Activated T-helper 2 cell treated with anti-CD3 and anti-CD28 coated beads, Interferon-gamma antibody, Interleukin-2, Interleukin-4, amounts not matched to agents 10 μg/mL and 5 μg/mL and 100 μg/mL, durations not matched to agents 14 hours and 24 hours and 36 hours (primary cell): ENCODE results near the gene LY6G6C. TPM values are rescaled to one million over a fixed set of nuclear protein-coding genes. Genes with fewer than 3 reads are reported as not detected.

Experiments used
- DNase-seq: peaks from one replicate; pipeline ENCODE4 v3.0.0; 2021; ENCODE audit warnings: low spot score
- H3K27ac Mint-ChIP-seq: one replicate; pipeline ENCODE4 v1.8.0; 2021; ENCODE audit warnings: mixed read lengths
- H3K27me3 Mint-ChIP-seq: one replicate; pipeline ENCODE4 v1.8.0; 2021; ENCODE audit warnings: low read depth, mixed read lengths
- H3K36me3 Mint-ChIP-seq: one replicate; pipeline ENCODE4 v1.8.0; 2021; ENCODE audit warnings: low read depth, mixed read lengths
- H3K4me1 Mint-ChIP-seq: one replicate; pipeline ENCODE4 v1.8.0; 2021; ENCODE audit warnings: low read depth, mixed read lengths
- H3K4me3 Mint-ChIP-seq: one replicate; pipeline ENCODE4 v1.8.0; 2021; ENCODE audit warnings: low read depth, mild to moderate bottlenecking, moderate library complexity, mixed read lengths
- H3K9me3 Mint-ChIP-seq: one replicate; pipeline ENCODE4 v1.8.0; 2021; ENCODE audit warnings: mixed read lengths
- intact Hi-C: fragments of 100-400 bp; cut with micrococcal nuclease; formaldehyde crosslinking; loops from one replicate; pipeline ENCODE4 v1.15.1; 2023
- total RNA-seq: library from RNA; stranded (reverse); gene quantifications from 2 replicates; pipeline ENCODE4 v1.2.3, GENCODE V29; 2022

The LY6G6C gene, protein sequence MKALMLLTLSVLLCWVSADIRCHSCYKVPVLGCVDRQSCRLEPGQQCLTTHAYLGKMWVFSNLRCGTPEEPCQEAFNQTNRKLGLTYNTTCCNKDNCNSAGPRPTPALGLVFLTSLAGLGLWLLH
- total RNA-seq = not detected in 2 replicates

- no peak for DNase-seq
- peaks cover 17% of the 10 kb centered on the region for H3K4me1 Mint-ChIP-seq
- peaks cover 3% of the 10 kb centered on the region for H3K36me3 Mint-ChIP-seq
- H3K27ac Mint-ChIP-seq = no peak within 1 kb of the TSS
- H3K27me3 Mint-ChIP-seq = peaks cover 5% of the 10 kb centered on the region
- no peak within 1 kb of the TSS for H3K4me3 Mint-ChIP-seq
- intact Hi-C loops = no loop called here
- no peaks in the 10 kb centered on the region for H3K9me3 Mint-ChIP-seq
Measured at GRCh38 chr6:31721351-31722020, at the start of gene LY6G6C. Gene LY6G6C (minus strand): TSS chr6:31721746. CDS start chr6:31721679, 67 bp downstream.

DNA sequence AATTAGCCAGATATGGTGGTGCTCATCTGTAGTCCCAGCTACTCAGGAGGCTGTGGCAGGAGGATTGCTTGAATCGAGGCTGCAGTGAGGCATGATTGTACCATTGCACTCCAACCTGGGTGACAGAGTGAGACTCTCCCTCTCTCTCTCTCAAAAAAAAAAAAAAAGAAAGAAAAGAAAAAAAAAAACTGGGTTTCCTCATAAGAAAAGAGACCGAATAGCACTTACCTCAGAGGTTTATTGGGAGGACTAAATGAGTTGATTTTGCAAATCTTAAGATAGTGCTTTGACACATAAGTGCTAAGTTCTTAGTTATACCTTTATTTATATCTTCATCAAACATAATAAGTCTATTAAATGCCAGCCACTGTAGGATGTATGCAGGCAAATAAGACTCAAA, 49.3 kb upstream of the LY6G6C start:
- no peaks in the 10 kb centered on the region for H3K9me3 Mint-ChIP-seq
- H3K4me1 Mint-ChIP-seq = peaks cover 22% of the 10 kb centered on the region
- DNase-seq = no peak
- H3K27ac Mint-ChIP-seq = no peak overlapping the region
- intact Hi-C loops = loop anchor here (2.0 to 5.0 kb wide), 2 partner anchors 40 to 61 kb away; no protein-coding TSS in a partner anchor
- H3K27me3 Mint-ChIP-seq = no peaks in the 10 kb centered on the region
- peaks cover 12% of the 10 kb centered on the region for H3K36me3 Mint-ChIP-seq
- H3K4me3 Mint-ChIP-seq = no peak overlapping the region

DNA sequence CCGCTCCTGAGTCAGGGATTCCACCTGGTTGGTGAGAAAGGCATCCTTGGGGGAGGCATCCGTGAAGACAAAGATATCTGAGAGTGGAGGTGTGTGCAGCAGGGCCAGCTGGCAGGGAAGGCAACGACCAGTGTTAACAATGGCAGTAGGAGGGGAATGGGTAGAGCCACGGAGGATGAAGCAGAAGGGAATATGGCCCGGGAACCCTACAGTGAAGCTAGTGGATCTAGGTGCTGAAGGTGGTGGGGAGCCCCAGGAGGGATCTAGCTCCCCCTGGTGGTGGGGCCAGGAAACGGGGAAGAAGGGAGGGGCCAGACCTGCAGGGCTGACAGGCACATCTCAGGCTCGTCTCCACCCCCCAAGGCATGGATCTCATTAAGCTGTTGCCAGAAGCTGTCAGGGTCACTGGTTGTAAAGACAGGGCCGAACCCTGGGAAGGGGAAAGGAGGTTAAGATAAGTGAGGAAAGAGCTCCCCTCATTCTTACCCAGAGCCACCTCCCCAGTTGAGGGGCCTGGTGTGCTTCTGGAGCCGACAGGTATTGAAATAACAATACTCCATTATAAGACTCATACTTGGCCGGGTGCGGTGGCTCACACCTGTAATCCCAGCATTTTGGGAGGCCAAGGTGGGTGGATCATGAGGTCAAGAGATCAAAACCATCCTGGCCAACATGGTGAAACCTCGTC, 48.3 kb upstream of the LY6G6C start:
- no peaks in the 10 kb centered on the region for H3K27me3 Mint-ChIP-seq
- peaks cover 15% of the 10 kb centered on the region for H3K4me1 Mint-ChIP-seq
- H3K4me3 Mint-ChIP-seq = no peak overlapping the region
- H3K27ac Mint-ChIP-seq = no peak overlapping the region
- intact Hi-C loops = loop anchor here (2.0 to 5.0 kb wide), 2 partner anchors 39 to 62 kb away; no protein-coding TSS in a partner anchor
- H3K36me3 Mint-ChIP-seq = peaks cover 18% of the 10 kb centered on the region
- peak; percentile 77 for DNase-seq
- no peaks in the 10 kb centered on the region for H3K9me3 Mint-ChIP-seq

DNA sequence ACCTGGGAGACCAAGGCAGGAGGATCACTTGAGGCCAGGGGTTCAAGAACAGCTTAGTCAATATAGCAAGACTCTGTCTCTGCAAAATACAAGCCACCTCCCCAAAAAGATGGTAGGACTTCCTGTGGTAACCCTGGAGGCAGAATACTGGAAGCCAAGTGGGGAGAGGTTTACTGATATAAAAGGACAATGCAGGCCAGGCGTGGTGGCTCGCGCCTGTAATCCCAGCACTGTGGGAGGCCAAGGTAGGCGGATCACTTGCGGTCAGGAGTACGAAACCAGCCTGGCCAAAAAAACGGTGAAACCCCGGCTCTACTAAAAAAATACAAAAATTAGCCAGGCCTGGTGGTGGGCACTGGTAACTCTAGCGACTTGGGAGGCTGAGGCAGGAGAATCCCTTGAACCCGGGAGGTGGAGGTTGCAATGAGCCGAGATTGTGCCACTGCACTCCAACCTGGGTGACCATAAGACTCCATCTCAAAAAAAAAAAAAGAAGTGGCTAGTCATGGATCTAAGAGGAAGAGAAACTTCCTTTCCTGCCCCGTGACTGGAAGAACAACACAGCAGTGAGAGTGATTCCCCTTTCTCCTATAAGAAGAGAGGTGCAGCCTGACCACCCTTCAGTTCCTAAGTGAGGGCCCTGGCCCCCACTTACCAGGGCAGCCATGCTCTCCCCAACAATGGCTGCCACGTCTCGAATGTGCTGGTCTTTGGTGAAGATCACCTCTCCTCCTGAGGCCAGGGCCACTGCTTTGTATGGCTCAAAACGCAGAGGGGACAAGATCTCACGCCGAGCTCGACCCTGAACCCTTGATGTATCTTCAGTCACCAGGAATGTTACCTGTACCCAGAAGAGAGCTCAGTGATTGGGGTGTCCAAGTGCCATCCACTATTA, 47.1 kb upstream of the LY6G6C start:
- Mint-ChIP-seq H3K4me1 (peaks cover 17% of the 10 kb centered on the region), H3K27me3 (no peaks in the 10 kb centered on the region), H3K4me3 (no peak overlapping the region), H3K36me3 (peaks cover 27% of the 10 kb centered on the region), H3K9me3 (no peaks in the 10 kb centered on the region), H3K27ac (no peak overlapping the region)
- DNase-seq = no peak
- intact Hi-C loops = no loop called here

DNA sequence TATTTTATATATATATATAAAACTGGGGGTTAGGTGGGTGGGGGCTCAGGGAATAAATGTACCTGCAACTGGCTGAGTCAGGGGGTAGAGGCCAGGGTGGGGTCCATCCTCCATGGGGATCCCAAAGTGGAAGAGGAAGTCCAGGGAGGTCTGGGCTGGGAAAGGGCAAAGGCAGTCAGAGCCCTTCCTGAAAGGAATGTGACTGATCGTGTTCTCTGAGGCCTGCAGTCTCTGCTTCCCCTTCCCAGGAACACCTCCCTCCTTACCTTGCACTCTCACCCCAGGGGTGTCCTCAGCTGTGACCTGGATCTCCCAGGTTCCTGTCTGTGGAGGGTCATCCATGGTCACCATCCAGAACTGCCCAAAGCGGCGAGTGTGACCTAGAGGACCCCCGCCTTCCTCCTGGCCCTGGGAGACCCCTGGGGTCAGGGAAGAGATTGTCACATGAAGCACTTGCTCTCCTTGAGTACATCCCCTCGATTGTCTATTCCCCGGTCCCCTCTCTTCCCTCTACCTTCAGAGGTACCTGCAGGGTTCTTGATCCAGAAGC, 45.6 kb upstream of the LY6G6C start:
- Mint-ChIP-seq H3K27me3 (no peaks in the 10 kb centered on the region), H3K9me3 (no peaks in the 10 kb centered on the region), H3K4me3 (no peak overlapping the region), H3K27ac (no peak overlapping the region), H3K4me1 (peaks cover 13% of the 10 kb centered on the region), H3K36me3 (peaks cover 39% of the 10 kb centered on the region)
- no peak for DNase-seq
- intact Hi-C loops = no loop called here

DNA sequence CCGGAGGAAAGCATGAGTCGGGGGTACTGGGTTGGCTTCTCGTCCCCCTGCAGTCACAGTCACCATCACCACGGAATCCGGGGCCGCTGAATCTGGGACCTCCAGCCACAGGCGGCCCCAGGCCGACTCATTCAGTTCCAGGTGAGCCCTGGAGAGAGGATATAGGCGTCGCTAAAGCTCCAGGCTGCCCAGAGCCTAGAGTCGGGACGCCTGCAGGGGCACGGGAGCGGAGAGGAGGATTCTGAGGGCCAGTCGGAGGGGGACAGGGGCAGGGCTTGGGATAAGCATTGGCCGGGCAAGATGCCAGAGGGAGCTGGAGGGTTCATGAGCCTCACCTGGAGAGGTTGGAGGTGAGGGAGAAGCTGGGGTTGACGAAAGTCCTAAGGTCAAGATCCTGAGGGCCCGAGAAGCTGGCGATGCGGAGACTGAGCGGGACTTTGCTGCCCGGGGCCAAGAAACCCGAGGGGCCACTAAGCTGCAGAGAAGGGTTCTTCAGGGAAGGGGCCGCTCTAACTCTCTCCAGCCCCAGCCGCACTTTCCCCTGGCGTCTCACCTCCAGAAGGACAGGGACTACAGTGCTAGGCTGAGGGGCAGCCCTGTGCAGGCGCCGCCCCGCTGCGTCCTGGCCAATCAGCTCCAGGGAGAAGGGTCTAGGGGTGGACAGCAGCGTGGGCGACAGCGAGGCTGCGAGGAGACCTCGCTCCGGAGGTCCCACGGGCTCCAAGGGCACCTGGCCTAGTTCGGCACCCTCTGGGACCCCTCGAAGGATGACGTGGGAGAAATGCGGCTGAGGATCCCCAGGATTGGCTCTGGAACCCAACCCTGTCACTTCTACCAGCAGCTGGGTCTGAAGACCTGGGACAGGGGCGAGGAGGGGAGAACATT, 44.6 kb upstream of the LY6G6C start:
- no peaks in the 10 kb centered on the region for H3K27me3 Mint-ChIP-seq
- no peaks in the 10 kb centered on the region for H3K9me3 Mint-ChIP-seq
- no peak for DNase-seq
- no peak overlapping the region for H3K4me3 Mint-ChIP-seq
- H3K4me1 Mint-ChIP-seq = peaks cover 7% of the 10 kb centered on the region
- no peak overlapping the region for H3K27ac Mint-ChIP-seq
- H3K36me3 Mint-ChIP-seq = peaks cover 41% of the 10 kb centered on the region
- intact Hi-C loops = no loop called here

DNA sequence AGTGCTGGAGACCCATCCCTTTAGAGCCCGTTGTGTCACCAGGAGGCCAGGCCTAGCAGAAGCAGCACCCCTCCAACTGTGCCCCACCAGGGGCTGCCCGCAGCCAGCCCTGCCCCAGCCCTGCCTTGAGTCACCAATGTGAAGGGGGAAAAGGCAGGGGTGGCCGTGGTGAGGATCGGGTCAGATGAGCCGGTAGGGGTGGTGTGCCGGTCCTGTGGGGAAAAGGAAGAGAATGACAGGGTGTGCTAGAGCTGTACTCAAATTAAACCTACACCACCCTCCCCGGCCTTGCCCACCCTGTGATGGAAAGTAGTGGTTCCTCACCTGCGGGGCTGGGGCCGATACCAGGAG, 44.0 kb upstream of the LY6G6C start:
- H3K27me3 Mint-ChIP-seq = no peaks in the 10 kb centered on the region
- H3K27ac Mint-ChIP-seq = peak overlapping the region; percentile 63
- H3K9me3 Mint-ChIP-seq = no peaks in the 10 kb centered on the region
- no peak overlapping the region for H3K4me3 Mint-ChIP-seq
- peaks cover 6% of the 10 kb centered on the region for H3K4me1 Mint-ChIP-seq
- peaks cover 45% of the 10 kb centered on the region for H3K36me3 Mint-ChIP-seq
- intact Hi-C loops = no loop called here
- DNase-seq = no peak

GRCh38 chr6:31764198-31764597, 42.7 kb upstream of the LY6G6C start:
- Mint-ChIP-seq H3K9me3 (no peaks in the 10 kb centered on the region), H3K4me1 (peaks cover 3% of the 10 kb centered on the region), H3K27ac (no peak overlapping the region), H3K4me3 (no peak overlapping the region), H3K36me3 (peaks cover 56% of the 10 kb centered on the region), H3K27me3 (no peaks in the 10 kb centered on the region)
- DNase-seq = no peak
- intact Hi-C loops = no loop called here

DNA sequence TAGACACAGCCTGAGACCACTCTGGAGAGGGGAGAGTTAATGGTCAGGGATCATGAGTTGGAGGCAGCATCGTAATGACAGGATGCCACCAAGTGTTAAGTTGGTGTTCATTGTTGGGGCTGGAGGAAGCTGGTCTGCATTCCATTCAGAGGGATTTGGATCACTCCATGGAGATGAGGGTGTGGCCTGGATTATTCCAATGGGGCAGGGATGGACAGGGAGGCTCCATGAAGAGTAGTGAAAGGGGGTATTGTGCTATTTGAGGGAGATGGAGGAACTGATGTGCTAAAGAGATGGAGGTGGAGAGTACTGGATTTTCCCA, 42.0 kb upstream of the LY6G6C start:
- Mint-ChIP-seq H3K36me3 (peaks cover 62% of the 10 kb centered on the region), H3K4me1 (peaks cover 6% of the 10 kb centered on the region), H3K4me3 (no peak overlapping the region), H3K9me3 (no peaks in the 10 kb centered on the region), H3K27me3 (no peaks in the 10 kb centered on the region), H3K27ac (peak overlapping the region; percentile 28)
- no peak for DNase-seq
- intact Hi-C loops = no loop called here

DNA sequence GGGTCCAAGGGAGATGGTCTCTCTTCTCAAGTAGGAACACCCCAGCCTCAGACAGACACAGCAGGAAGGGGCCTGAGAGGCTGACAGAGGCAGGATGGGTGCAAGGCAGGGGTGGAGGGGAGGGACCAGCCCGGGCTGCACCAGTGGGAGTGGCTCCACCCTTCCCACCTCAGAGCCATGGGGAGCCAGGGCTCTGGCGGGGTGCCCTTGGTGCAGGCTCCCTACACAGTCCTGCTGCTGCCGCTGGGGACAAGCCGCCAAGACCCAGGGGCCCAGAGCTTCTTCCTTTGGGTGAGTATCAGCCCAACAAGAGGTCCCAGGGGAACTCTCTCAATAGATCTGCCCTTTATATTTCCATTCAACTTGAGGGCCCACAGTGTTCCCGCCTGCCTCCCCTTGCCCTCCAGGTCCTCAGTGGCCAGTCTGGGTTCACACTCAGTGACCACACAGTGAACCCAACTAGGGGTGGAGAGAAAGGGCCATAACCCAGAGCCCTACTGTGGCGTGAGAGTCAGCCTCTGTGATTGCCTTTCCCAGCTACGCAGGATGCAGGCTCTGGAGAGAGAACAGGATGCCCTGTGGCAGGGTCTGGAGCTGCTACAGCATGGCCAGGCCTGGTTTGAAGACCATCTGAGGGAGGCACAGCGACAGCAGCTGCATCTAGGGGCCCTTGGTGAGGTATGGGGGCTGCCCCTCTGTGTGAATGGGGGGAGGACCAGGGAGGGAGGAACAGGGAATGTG, 41.5 kb upstream of the LY6G6C start:
- Mint-ChIP-seq H3K9me3 (no peaks in the 10 kb centered on the region), H3K4me3 (no peak overlapping the region), H3K27ac (no peak overlapping the region), H3K36me3 (peaks cover 65% of the 10 kb centered on the region), H3K4me1 (peaks cover 6% of the 10 kb centered on the region), H3K27me3 (no peaks in the 10 kb centered on the region)
- DNase-seq = no peak
- intact Hi-C loops = no loop called here

DNA sequence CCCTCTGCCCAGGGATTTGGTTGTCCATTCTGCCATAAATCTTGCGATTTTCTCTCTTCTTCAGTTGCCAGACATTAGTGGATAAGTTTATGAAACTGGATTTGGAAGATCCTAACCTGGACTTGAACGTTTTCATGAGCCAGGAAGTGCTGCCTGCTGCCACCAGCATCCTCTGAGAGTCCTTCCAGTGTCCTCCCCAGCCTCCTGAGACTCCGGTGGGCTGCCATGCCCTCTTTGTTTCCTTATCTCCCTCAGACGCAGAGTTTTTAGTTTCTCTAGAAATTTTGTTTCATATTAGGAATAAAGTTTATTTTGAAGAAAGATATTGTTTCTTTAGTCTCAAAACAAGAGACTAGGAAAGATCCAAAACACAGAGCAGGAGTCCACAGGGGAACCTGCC, 40.8 kb upstream of the LY6G6C start, which contains the start of gene SAPCD1:
TSS of gene SAPCD1 (plus strand) at position 301 of the 400 bp plus-strand sequence. CDS start 399 bp downstream, outside the sequence.
- no peaks in the 10 kb centered on the region for H3K9me3 Mint-ChIP-seq
- H3K4me3 Mint-ChIP-seq = no peak within 1 kb of the TSS
- intact Hi-C loops = no loop called here
- DNase-seq = no peak
- no peak within 1 kb of the TSS for H3K27ac Mint-ChIP-seq
- H3K4me1 Mint-ChIP-seq = peaks cover 6% of the 10 kb centered on the region
- no peaks in the 10 kb centered on the region for H3K27me3 Mint-ChIP-seq
- H3K36me3 Mint-ChIP-seq = peaks cover 64% of the 10 kb centered on the region
